SK-N-SH treated with all-trans-retinoic acid at 6 μM for 48 hours (cell line): ENCODE data around the gene PARL.

Experiments
- ARNTL ChIP-seq: fragments of 450-650 bp; formaldehyde crosslinking; IDR thresholded peaks from 2 replicates; pipeline ENCODE4 v1.5.0; 2020; ENCODE audit warnings: low read depth, mild to moderate bottlenecking, moderate library complexity, borderline replicate concordance
- BACH2 ChIP-seq: fragments of 250-450 bp; sonication (Bioruptor Pico); IDR thresholded peaks from 2 replicates; pipeline ENCODE4 v1.9.0; 2021; ENCODE audit warnings: mild to moderate bottlenecking, borderline replicate concordance
- CSDC2 ChIP-seq: fragments of 250-450 bp; sonication (Bioruptor Pico); IDR thresholded peaks from 2 replicates; pipeline ENCODE4 v1.5.0; 2020; ENCODE audit warnings: mild to moderate bottlenecking, moderate library complexity
- PATZ1 ChIP-seq: fragments of 250-450 bp; sonication (Bioruptor Pico); IDR thresholded peaks from 2 replicates; pipeline ENCODE4 v1.8.0; 2020; ENCODE audit warnings: mild to moderate bottlenecking, moderate library complexity, borderline replicate concordance
- POU6F1 ChIP-seq: fragments of 250-450 bp; sonication (Bioruptor Pico); IDR thresholded peaks from 2 replicates; pipeline ENCODE4 v1.8.0; 2021; ENCODE audit warnings: low read depth, mild to moderate bottlenecking, moderate library complexity, borderline replicate concordance
- TCF4 ChIP-seq: fragments of 250-450 bp; sonication (Bioruptor Pico); IDR thresholded peaks from 2 replicates; pipeline ENCODE4 v1.8.0; 2021; ENCODE audit warnings: mild to moderate bottlenecking, moderate library complexity, borderline replicate concordance
- TSHZ2 ChIP-seq: fragments of 250-450 bp; sonication (Bioruptor Pico); IDR thresholded peaks from 2 replicates; pipeline ENCODE4 v1.5.0; 2020; ENCODE audit warnings: mild to moderate bottlenecking, moderate library complexity
- ZFP30 ChIP-seq: fragments of 450-650 bp; formaldehyde crosslinking; IDR thresholded peaks from 2 replicates; pipeline ENCODE4 v1.5.0; 2022; ENCODE audit warnings: mild to moderate bottlenecking, moderate library complexity
- TF ChIP-seq, protein P1 (sequence below): fragments of 250-450 bp; sonication (Bioruptor Pico); IDR thresholded peaks from 2 replicates; pipeline ENCODE4 v1.5.1; 2021; ENCODE audit warnings: mild to moderate bottlenecking, moderate library complexity

- TF ChIP-seq POU6F1 (CRISPR knock-in tag) (no peak), PATZ1 (CRISPR knock-in tag) (no peak), ARNTL (CRISPR knock-in tag) (no peak), TCF4 (no peak), BACH2 (CRISPR knock-in tag) (no peak), TSHZ2 (CRISPR knock-in tag) (no peak), CSDC2 (no peak), ZFP30 (CRISPR knock-in tag) (no peak)
- TF ChIP-seq, protein P1, sequence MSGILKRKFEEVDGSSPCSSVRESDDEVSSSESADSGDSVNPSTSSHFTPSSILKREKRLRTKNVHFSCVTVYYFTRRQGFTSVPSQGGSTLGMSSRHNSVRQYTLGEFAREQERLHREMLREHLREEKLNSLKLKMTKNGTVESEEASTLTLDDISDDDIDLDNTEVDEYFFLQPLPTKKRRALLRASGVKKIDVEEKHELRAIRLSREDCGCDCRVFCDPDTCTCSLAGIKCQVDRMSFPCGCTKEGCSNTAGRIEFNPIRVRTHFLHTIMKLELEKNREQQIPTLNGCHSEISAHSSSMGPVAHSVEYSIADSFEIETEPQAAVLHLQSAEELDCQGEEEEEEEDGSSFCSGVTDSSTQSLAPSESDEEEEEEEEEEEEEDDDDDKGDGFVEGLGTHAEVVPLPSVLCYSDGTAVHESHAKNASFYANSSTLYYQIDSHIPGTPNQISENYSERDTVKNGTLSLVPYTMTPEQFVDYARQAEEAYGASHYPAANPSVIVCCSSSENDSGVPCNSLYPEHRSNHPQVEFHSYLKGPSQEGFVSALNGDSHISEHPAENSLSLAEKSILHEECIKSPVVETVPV (CRISPR knock-in tag): no peak
Measured at GRCh38 chr3:183924543-183924942, 39.9 kb upstream of the PARL start.
